IMR-90 (cell line): Measurements from ENCODE around the gene FAM227B. TPM values are rescaled to one million over a fixed set of nuclear protein-coding genes. Genes with fewer than 3 reads are reported as not detected.

Experiments
- ATAC-seq: fragments of 200-7000 bp; cut with Tn5 transposase; 2 replicates; pipeline ENCODE4 v1.9.1; 2020; ENCODE audit warnings: low read depth, mild to moderate bottlenecking, moderate library complexity
- BruUV-seq: library from RNA; stranded (reverse); fragments of 400-500 nt; replicated peaks from 2 replicates; lab custom pipeline; 2021; lab: Mats Ljungman, UMichigan
- CTCF ChIA-PET: fragments of 300-600 bp; formaldehyde crosslinking; extraction: SDS; loops from one replicate; lab custom pipeline; 2021; ENCODE audit warnings: antibody characterized with exemption; lab: Yijun Ruan, JAX
- POLR2A ChIA-PET: fragments of 300-600 bp; sonication (Branson Sonifier 250); formaldehyde crosslinking; loops from one replicate; lab custom pipeline; 2022; ENCODE audit warnings: antibody characterized with exemption; ENCODE audit not compliant: unreplicated experiment; lab: Charles Lee
- DNase-seq: peaks from one replicate; pipeline ENCODE4 v3.0.0; 2013
- H2AFZ ChIP-seq: replicated peaks from 2 replicates; pipeline ENCODE3; 2013; ENCODE audit warnings: low read length, mild to moderate bottlenecking; ENCODE audit not compliant: poor library complexity
- H2AK5ac ChIP-seq: 2 replicates; pipeline ENCODE4 v1.6.1; 2013; ENCODE audit warnings: low read depth, low read length, inconsistent platforms
- H2AK9ac ChIP-seq: replicated peaks from 2 replicates; pipeline ENCODE3; 2013; ENCODE audit warnings: mild to moderate bottlenecking, low read depth, low read length, moderate library complexity; ENCODE audit not compliant: poor library complexity
- H2BK120ac ChIP-seq: 2 replicates; pipeline ENCODE4 v1.6.1; 2013; ENCODE audit warnings: low read depth, low read length, inconsistent platforms
- H2BK15ac ChIP-seq: 3 replicates; pipeline ENCODE4 v1.6.1; 2013; ENCODE audit warnings: low read depth, low read length, inconsistent platforms
- H2BK20ac ChIP-seq: 2 replicates; pipeline ENCODE4 v1.6.1; 2013; ENCODE audit warnings: low read depth, mild to moderate bottlenecking, inconsistent platforms, low read length, moderate library complexity
- H2BK5ac ChIP-seq: 2 replicates; pipeline ENCODE4 v1.6.1; 2013; ENCODE audit warnings: mild to moderate bottlenecking, low read depth, low read length, inconsistent platforms; ENCODE audit not compliant: poor library complexity, severe bottlenecking
- H3K14ac ChIP-seq: replicated peaks from 2 replicates; pipeline ENCODE4 v1.6.1; 2013; ENCODE audit warnings: low read depth, low read length, inconsistent platforms
- H3K18ac ChIP-seq: 2 replicates; pipeline ENCODE4 v1.6.1; 2013; ENCODE audit warnings: low read depth, low read length, control low read depth
- H3K23ac ChIP-seq: 2 replicates; pipeline ENCODE4 v1.6.1; 2013; ENCODE audit warnings: low read depth, low read length, inconsistent platforms
- H3K27ac ChIP-seq: 2 replicates; pipeline ENCODE4 v1.5.1; 2013; ENCODE audit warnings: mild to moderate bottlenecking, control low read depth, low read length; ENCODE audit not compliant: insufficient read depth
- H3K27me3 ChIP-seq: 2 replicates; pipeline ENCODE4 v1.6.1; 2013; ENCODE audit warnings: low read length; ENCODE audit not compliant: control insufficient read depth, insufficient read depth
- H3K36me3 ChIP-seq: 2 replicates; pipeline ENCODE4 v1.6.1; 2013; ENCODE audit warnings: low read length, mixed read lengths; ENCODE audit not compliant: control insufficient read depth, insufficient read depth
- H3K4ac ChIP-seq: 2 replicates; pipeline ENCODE4 v1.6.1; 2013; ENCODE audit warnings: low read depth, low read length, inconsistent platforms
- H3K4me1 ChIP-seq: 2 replicates; pipeline ENCODE4 v1.6.1; 2013; ENCODE audit warnings: low read length, mixed read lengths; ENCODE audit not compliant: control insufficient read depth, insufficient read depth
- H3K4me2 ChIP-seq: 2 replicates; pipeline ENCODE4 v1.6.1; 2013; ENCODE audit warnings: low read depth, mild to moderate bottlenecking, control low read depth, low read length, moderate library complexity
- H3K4me3 ChIP-seq: 2 replicates; pipeline ENCODE4 v1.5.1; 2013; ENCODE audit warnings: low read depth, mild to moderate bottlenecking, control low read depth, low read length, moderate library complexity; ENCODE audit not compliant: insufficient read depth
- H3K56ac ChIP-seq: 2 replicates; pipeline ENCODE4 v1.6.1; 2013; ENCODE audit warnings: low read length, inconsistent platforms; ENCODE audit not compliant: insufficient read depth; ENCODE audit errors: extremely low read depth
- H3K79me1 ChIP-seq, 2 experiments: 2 replicates each; pipeline ENCODE4 v1.6.1; 2013; ENCODE audit warnings: low read length in 2 of 2, inconsistent platforms in 1 of 2, low read depth in 1 of 2
- H3K9ac ChIP-seq: 2 replicates; pipeline ENCODE4 v1.6.1; 2013; ENCODE audit warnings: low read depth, low read length, control low read depth
- H3K9me1 ChIP-seq: 2 replicates; pipeline ENCODE4 v1.6.1; 2013; ENCODE audit warnings: low read length, inconsistent platforms; ENCODE audit not compliant: insufficient read depth
- H3K9me3 ChIP-seq: 2 replicates; pipeline ENCODE4 v1.6.1; 2013; ENCODE audit warnings: low read length; ENCODE audit not compliant: control insufficient read depth, insufficient read depth
- H4K20me1 ChIP-seq: 2 replicates; pipeline ENCODE4 v1.6.1; 2013; ENCODE audit warnings: low read length, inconsistent platforms; ENCODE audit not compliant: insufficient read depth
- H4K5ac ChIP-seq: 2 replicates; pipeline ENCODE4 v1.6.1; 2013; ENCODE audit warnings: mild to moderate bottlenecking, low read depth, low read length, control low read depth
- H4K8ac ChIP-seq, 2 experiments: 2 replicates each; pipeline ENCODE4 v1.6.1; 2013; ENCODE audit warnings: low read depth in 2 of 2, low read length in 2 of 2, control low read depth in 1 of 2, inconsistent platforms in 1 of 2
- H4K91ac ChIP-seq: 2 replicates; pipeline ENCODE4 v1.6.1; 2013; ENCODE audit warnings: low read depth, low read length, inconsistent platforms; ENCODE audit not compliant: insufficient read depth
- BHLHE40 ChIP-seq: fragments of 150-350 bp; IDR thresholded peaks from 2 replicates; pipeline ENCODE4 v1.6.1; 2016; ENCODE audit warnings: mild to moderate bottlenecking, low read depth, low read length
- CEBPB ChIP-seq: IDR thresholded peaks from 2 replicates; pipeline ENCODE4 v1.6.1; 2012; ENCODE audit warnings: low read depth, low read length, improper control_type of control experiment
- ELK1 ChIP-seq: fragments of 150-350 bp; IDR thresholded peaks from 2 replicates; pipeline ENCODE4 v1.6.1; 2016; ENCODE audit warnings: low read depth, mild to moderate bottlenecking, low read length, moderate library complexity, borderline replicate concordance
- MAZ ChIP-seq: IDR thresholded peaks from 2 replicates; pipeline ENCODE4 v1.6.1; 2012; ENCODE audit warnings: low read depth, mild to moderate bottlenecking, low read length, improper control_type of control experiment, moderate library complexity, borderline replicate concordance
- MXI1 ChIP-seq: IDR thresholded peaks from 2 replicates; pipeline ENCODE4 v1.6.1; 2012; ENCODE audit warnings: low read depth, mild to moderate bottlenecking, low read length, moderate library complexity, borderline replicate concordance
- NFE2L2 ChIP-seq: fragments of 150-350 bp; IDR thresholded peaks from 2 replicates; pipeline ENCODE4 v1.6.1; 2016; ENCODE audit warnings: low read depth, mild to moderate bottlenecking, low read length
- RCOR1 ChIP-seq: IDR thresholded peaks from 2 replicates; pipeline ENCODE4 v1.6.1; 2012; ENCODE audit warnings: mild to moderate bottlenecking, low read length, improper control_type of control experiment; ENCODE audit not compliant: insufficient replicate concordance
- RFX5 ChIP-seq: IDR thresholded peaks from 2 replicates; pipeline ENCODE4 v1.8.0; 2012; ENCODE audit warnings: low read depth, mild to moderate bottlenecking, low read length, moderate library complexity
- WGBS, 2 experiments: methylation state at CpG; one replicate each; pipeline versions ENCODE4 v1.1.5 to v1.1.7; 2013; ENCODE audit warnings: missing lambda C conversion rate in 2 of 2; ENCODE audit not compliant: insufficient read length in 1 of 2; ENCODE audit errors: extremely low coverage in 2 of 2; 5-methylcytosine and 5-hydroxymethylcytosine counted together
- dilution Hi-C: fragments of 300-500 bp; cut with HindIII; formaldehyde crosslinking; loops from one replicate; pipeline ENCODE4 v1.14.3; 2018; ENCODE audit warnings: low sequenced_read_pairs; ENCODE audit not compliant: unreplicated experiment
- in situ Hi-C: fragments of 300-500 bp; cut with MboI; formaldehyde crosslinking; loops from 3 replicates; pipeline ENCODE4 v1.14.3; 2019; ENCODE audit warnings: low sequenced_read_pairs, inconsistent platforms, mixed read lengths
- intact Hi-C: fragments of 100-400 bp; cut with micrococcal nuclease; formaldehyde crosslinking; loops from 2 replicates; pipeline ENCODE4 v1.10.0; 2022
- polyA plus RNA-seq, 3 experiments: library from polyadenylated mRNA; depleted of rRNA; stranded (reverse); fragments of >200 nt; gene quantifications; 2 replicates each; pipeline ENCODE4 v1.2.3, GENCODE V29; 2012; ENCODE audit warnings: low replicate concordance in 1 of 3
- total RNA-seq: library from RNA; depleted of rRNA; stranded (reverse); fragments of >200 nt; gene quantifications from 2 replicates; pipeline ENCODE4 v1.2.3, GENCODE V29; 2012

FAM227B gene
- total and polyA plus RNA-seq, 2 of the 4 experiments (the other 2 are of a cell fraction), result 1.8 to 3.0 TPM

GRCh38 chr15:49644364-49644794, 23.8 kb upstream of the FAM227B start:
- Histone ChIP-seq H4K8ac (no peak overlapping the region), H4K20me1 (no peaks in the 10 kb centered on the region), H3K27ac (peak overlapping the region; percentile 28; the same call in 1 of the 2 replicates), H3K4me1 (peaks cover 12% of the 10 kb centered on the region), H2AK5ac (no peak overlapping the region), H3K9me1 (peaks cover 2% of the 10 kb centered on the region; the same call in 1 of the 2 replicates), H3K27me3 (no peaks in the 10 kb centered on the region), H2AK9ac (no peak overlapping the region), H2BK15ac (0 out of 3 replicates have a peak overlapping the region, but pooled peaks have one; percentile 41), H3K4ac (0 out of 2 replicates have a peak overlapping the region, but pooled peaks have one; percentile 1), H3K14ac (0 out of 2 replicates have a peak overlapping the region, but pooled peaks have one; percentile 20), H4K5ac (peak overlapping the region; percentile 82; the same call in 1 of the 2 replicates), H3K9me3 (no peaks in the 10 kb centered on the region), H3K36me3 (peaks cover 10% of the 10 kb centered on the region), H3K9ac (no peak overlapping the region), H3K79me1 (peaks cover 6 to 17% of the 10 kb centered on the region in 2 experiments; a peak in 2 of 4 replicates), H2BK5ac (peak overlapping the region; percentile 42), H3K18ac (peak overlapping the region; percentile 89; the same call in 1 of the 2 replicates), H2BK120ac (peak overlapping the region; percentile 11; the same call in 1 of the 2 replicates), H2AFZ (no peak overlapping the region), H3K4me2 (peak overlapping the region; percentile 44; the same call in 1 of the 2 replicates), H4K91ac (peak overlapping the region; percentile 4), H2BK20ac (0 out of 2 replicates have a peak overlapping the region, but pooled peaks have one; percentile 36), H3K23ac (no peak overlapping the region), H3K4me3 (no peak overlapping the region), H3K56ac (no peak overlapping the region)
- dilution Hi-C loops, result no loop called here
- ATAC-seq, result no peak
- no TSS peak for BruUV-seq
- intact Hi-C loops, result no loop called here
- TF ChIP-seq BHLHE40, result no peak
- no peak for TF ChIP-seq ELK1
- no peak for TF ChIP-seq CEBPB
- no peak for TF ChIP-seq NFE2L2
- no peak for TF ChIP-seq RFX5
- no peak for TF ChIP-seq MAZ
- TF ChIP-seq RCOR1, result no peak
- no peak for TF ChIP-seq MXI1
- ChIA-PET CTCF (no interaction called here), POLR2A (no interaction called here)
- peak; percentile 54 for DNase-seq
- WGBS, 2 experiments, result no CpG with 5 or more reads among the region's 1 CpG
- in situ Hi-C loops, result no loop called here
